Endodermal cell (in vitro differentiated cells): ENCODE data around the gene RBBP8. TPM values are rescaled to one million over a fixed set of nuclear protein-coding genes. Genes with fewer than 3 reads are reported as not detected.

ENCODE experiments used
- DNase-seq: peaks from one replicate; pipeline ENCODE4 v3.0.0-alpha.2; 2017
- H3K27ac ChIP-seq: 2 replicates; pipeline ENCODE4 v1.5.1; 2013; ENCODE audit warnings: mild to moderate bottlenecking, low read depth, low read length, moderate library complexity
- H3K27me3 ChIP-seq: 2 replicates; pipeline ENCODE4 v1.6.1; 2013; ENCODE audit warnings: mild to moderate bottlenecking, low read length, moderate library complexity; ENCODE audit not compliant: insufficient read depth, control insufficient read depth, poor library complexity, severe bottlenecking
- H3K36me3 ChIP-seq: 2 replicates; pipeline ENCODE4 v1.7.0; 2013; ENCODE audit warnings: mild to moderate bottlenecking, low read length, moderate library complexity; ENCODE audit not compliant: control insufficient read depth, insufficient read depth
- H3K4me1 ChIP-seq: one replicate; pipeline ENCODE4 v1.7.0; 2013; ENCODE audit warnings: low read length; ENCODE audit not compliant: control insufficient read depth, insufficient read depth
- H3K4me3 ChIP-seq: 2 replicates; pipeline ENCODE4 v1.5.1; 2013; ENCODE audit warnings: mild to moderate bottlenecking, low read length, moderate library complexity
- H3K9ac ChIP-seq: 2 replicates; pipeline ENCODE4 v1.6.1; 2013; ENCODE audit warnings: mild to moderate bottlenecking, low read length, moderate library complexity; ENCODE audit not compliant: poor library complexity, severe bottlenecking; ENCODE audit errors: extremely low read depth
- H3K9me3 ChIP-seq: 2 replicates; pipeline ENCODE4 v1.6.1; 2013; ENCODE audit warnings: mild to moderate bottlenecking, low read length, moderate library complexity; ENCODE audit not compliant: control insufficient read depth
- H3K27ac Mint-ChIP-seq: 2 replicates; pipeline ENCODE4 v1.8.0; 2020; ENCODE audit warnings: mixed read lengths
- H3K27me3 Mint-ChIP-seq: 2 replicates; pipeline ENCODE4 v1.8.0; 2021; ENCODE audit warnings: mild to moderate bottlenecking, mixed read lengths; ENCODE audit not compliant: insufficient read depth
- H3K36me3 Mint-ChIP-seq: 2 replicates; pipeline ENCODE4 v1.8.0; 2020; ENCODE audit warnings: low read depth, mixed read lengths
- H3K4me1 Mint-ChIP-seq: 2 replicates; pipeline ENCODE4 v1.8.0; 2020; ENCODE audit warnings: mixed read lengths
- H3K4me3 Mint-ChIP-seq: 2 replicates; pipeline ENCODE4 v1.8.0; 2020; ENCODE audit warnings: mild to moderate bottlenecking, moderate library complexity, mixed read lengths
- H3K9me3 Mint-ChIP-seq: 2 replicates; pipeline ENCODE4 v1.8.0; 2020; ENCODE audit warnings: mild to moderate bottlenecking, mixed read lengths
- CTCF ChIP-seq: fragments of 200-600 bp; sonication (generic); conservative IDR thresholded peaks from 2 replicates; pipeline ENCODE4 v1.5.0; 2021; ENCODE audit warnings: antibody characterized with exemption, mild to moderate bottlenecking
- WGBS, 2 experiments: methylation state at CpG; one replicate each; pipeline versions ENCODE4 v1.1.5 to v1.1.7; 2013; ENCODE audit warnings: missing lambda C conversion rate in 2 of 2, mixed read lengths in 1 of 2; ENCODE audit not compliant: insufficient coverage in 1 of 2, insufficient read length in 1 of 2; 5-methylcytosine and 5-hydroxymethylcytosine counted together
- total RNA-seq, 2 donors: library from RNA; stranded (reverse); fragmentation: NEBNext Ultra II Directional in 1 of 2; extraction: Animal tissue kit (Norgen Biotek cat#: 25700) in 1 of 2; gene quantifications; 2 replicates in 1 of 2; 3 replicates in 1 of 2; pipeline ENCODE4 v1.2.1, GENCODE V29; 2021

The RBBP8 gene
- total RNA-seq, 2 donors from 2014 or later, result 44.3 to 55.5 TPM

- H3K36me3 ChIP-seq, result no peaks in the 10 kb centered on the region
Observed at GRCh38 chr18:22924589-22924988, 8.5 kb upstream of the RBBP8 start.

GRCh38 chr18:22926454-22926853, 6.7 kb upstream of the RBBP8 start:
- WGBS, 2 experiments, result 94% methylated on average over 4 of the region's 4 CpGs; no CpG with 5 or more reads in 1 of the 2 experiments
- Mint-ChIP-seq H3K4me3 (no peak overlapping the region), H3K27ac (no peak overlapping the region), H3K27me3 (no peaks in the 10 kb centered on the region), H3K36me3 (no peaks in the 10 kb centered on the region), H3K4me1 (peaks cover 12% of the 10 kb centered on the region), H3K9me3 (no peaks in the 10 kb centered on the region)
- Histone ChIP-seq H3K27me3 (no peaks in the 10 kb centered on the region), H3K4me3 (no peak overlapping the region), H3K4me1 (peaks cover 2% of the 10 kb centered on the region), H3K9ac (no peak overlapping the region), H3K9me3 (no peaks in the 10 kb centered on the region), H3K27ac (no peak overlapping the region), H3K36me3 (no peaks in the 10 kb centered on the region)
- no peak for DNase-seq
- TF ChIP-seq CTCF, result no peak

More at GRCh38 chr18:22924589-22924988, 8.5 kb upstream of the RBBP8 start:
- no peak overlapping the region for H3K27ac Mint-ChIP-seq
- no peak overlapping the region for H3K4me3 Mint-ChIP-seq
- no peak for TF ChIP-seq CTCF
- no peaks in the 10 kb centered on the region for H3K27me3 Mint-ChIP-seq
- no peaks in the 10 kb centered on the region for H3K36me3 Mint-ChIP-seq
- peaks cover 1% of the 10 kb centered on the region for H3K4me1 ChIP-seq
- 100% methylated on average over 2 of the region's 2 CpGs; no CpG with 5 or more reads in 1 of the 2 experiments for WGBS, 2 experiments
- no peak overlapping the region for H3K27ac ChIP-seq
- peaks cover 2% of the 10 kb centered on the region for H3K4me1 Mint-ChIP-seq
- no peaks in the 10 kb centered on the region for H3K27me3 ChIP-seq
- DNase-seq, result no peak
- no peaks in the 10 kb centered on the region for H3K9me3 Mint-ChIP-seq
- no peak overlapping the region for H3K4me3 ChIP-seq
- no peak overlapping the region for H3K9ac ChIP-seq
- H3K9me3 ChIP-seq, result no peaks in the 10 kb centered on the region

- no peaks in the 10 kb centered on the region for H3K9me3 ChIP-seq
- Mint-ChIP-seq H3K4me3 (no peak overlapping the region), H3K36me3 (no peaks in the 10 kb centered on the region), H3K27ac (no peak overlapping the region), H3K27me3 (no peaks in the 10 kb centered on the region), H3K9me3 (no peaks in the 10 kb centered on the region), H3K4me1 (peaks cover 15% of the 10 kb centered on the region)
- H3K36me3 ChIP-seq, result no peaks in the 10 kb centered on the region
- 90 to 97% methylated on average over 2 to 3 of the region's 3 CpGs for WGBS, 2 experiments
- no peak overlapping the region for H3K27ac ChIP-seq
- H3K27me3 ChIP-seq, result no peaks in the 10 kb centered on the region
- no peak overlapping the region for H3K4me3 ChIP-seq
- DNase-seq, result no peak
- TF ChIP-seq CTCF, result no peak
- peaks cover 2% of the 10 kb centered on the region for H3K4me1 ChIP-seq
- no peak overlapping the region for H3K9ac ChIP-seq
Observed at GRCh38 chr18:22928339-22928738, 4.8 kb upstream of the RBBP8 start.
